ENCODE data around the gene SYNPO. TPM values are rescaled to one million over a fixed set of nuclear protein-coding genes. Genes with fewer than 3 reads are reported as not detected.

Gene SYNPO
- total and polyA plus RNA-seq, 5 donors = 552 to 675 (median 598) TPM

DNA sequence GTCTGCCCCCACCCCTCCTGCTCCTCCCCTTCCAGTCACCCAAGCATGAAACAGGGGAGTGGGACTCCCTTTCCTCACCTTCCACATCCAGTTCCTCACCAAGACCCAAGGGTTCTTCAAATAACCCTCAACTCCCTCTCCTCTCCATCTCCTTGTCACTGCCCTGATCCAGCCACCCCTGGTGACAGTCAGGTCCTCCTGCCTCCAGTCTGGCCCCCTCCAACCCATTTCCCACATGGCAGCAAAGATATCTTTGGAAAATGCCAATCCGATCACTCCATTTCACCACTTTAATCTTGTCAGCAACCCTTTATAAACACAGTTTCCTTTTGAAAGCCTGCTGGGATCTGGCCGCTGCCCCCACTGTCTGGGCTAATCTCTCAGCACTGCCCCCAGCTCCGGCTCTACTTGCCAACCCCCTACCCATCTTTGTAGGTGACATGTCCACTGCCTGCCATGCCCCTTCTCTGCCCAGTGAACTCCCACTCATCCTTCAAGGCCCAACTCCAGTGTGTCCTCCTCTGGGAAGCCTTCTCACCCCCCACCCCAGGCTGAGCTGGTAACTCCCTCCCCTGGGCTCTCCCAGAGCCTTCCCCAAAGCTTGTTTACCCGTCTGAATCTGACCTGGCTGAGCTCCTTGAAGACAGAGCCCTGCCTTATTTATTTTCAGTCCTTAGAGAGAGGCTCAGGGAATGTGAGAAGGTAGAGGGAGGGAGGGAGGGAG lies 19.8 kb downstream of the SYNPO start:
- Histone ChIP-seq H3K27me3 (ENCODE audit: control insufficient read depth, insufficient read depth) (no peaks in the 10 kb centered on the region), H3K4me1 (ENCODE audit: control insufficient read depth, insufficient read depth, low read length) (peaks cover 13% of the 10 kb centered on the region), H3K9me3 (ENCODE audit: control insufficient read depth, low read length) (no peaks in the 10 kb centered on the region), H3K4me3 (ENCODE audit: low read length) (no peak overlapping the region), H3K27ac (ENCODE audit: low read length) (peak overlapping the region; percentile 40)
- peak in 1 of 3 donors; percentile 60 for DNase-seq
- no peak for ATAC-seq
- intact Hi-C loops (cut with DNase I) = no loop called here
- 29% methylated on average over 4 of the region's 4 CpGs for WGBS

DNA sequence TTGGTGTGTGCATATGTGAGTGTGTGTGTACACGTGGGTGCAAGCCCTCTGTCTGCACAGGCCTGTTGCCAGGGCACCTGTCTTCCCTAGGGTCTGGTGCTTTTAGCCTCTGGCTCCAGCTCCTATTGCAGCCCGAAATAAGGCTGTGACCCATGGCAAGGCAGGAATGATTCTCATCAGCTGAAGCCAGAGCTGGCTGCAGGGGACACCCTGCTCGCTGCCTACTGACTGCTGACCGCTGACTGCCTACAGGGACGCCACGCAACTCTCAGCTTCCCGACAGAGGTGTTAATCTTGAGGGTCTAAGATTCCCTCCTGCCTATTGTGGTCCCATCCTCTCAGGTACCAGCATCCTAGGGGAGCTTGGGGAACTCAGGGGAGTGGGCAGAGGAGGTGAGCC lies 20.6 kb downstream of the SYNPO start, which contains the start of gene MYOZ3:
TSS of gene MYOZ3 (plus strand) at position 166 of the 400 bp plus-strand sequence. CDS start 1,691 bp downstream, outside the sequence.
- no peak within 1 kb of the TSS for H3K4me3 ChIP-seq (ENCODE audit: low read length)
- no peaks in the 10 kb centered on the region for H3K9me3 ChIP-seq (ENCODE audit: control insufficient read depth, low read length)
- 69% methylated on average over 7 of the region's 7 CpGs for WGBS
- H3K27me3 ChIP-seq (ENCODE audit: control insufficient read depth, insufficient read depth) = no peaks in the 10 kb centered on the region
- ATAC-seq (no peak), DNase-seq (peak in 1 of 3 donors; percentile 48)
- intact Hi-C loops (cut with DNase I) = no loop called here
- peaks cover 13% of the 10 kb centered on the region for H3K4me1 ChIP-seq (ENCODE audit: control insufficient read depth, insufficient read depth, low read length)
- peak within 1 kb of the TSS; percentile 40 for H3K27ac ChIP-seq (ENCODE audit: low read length)

DNA sequence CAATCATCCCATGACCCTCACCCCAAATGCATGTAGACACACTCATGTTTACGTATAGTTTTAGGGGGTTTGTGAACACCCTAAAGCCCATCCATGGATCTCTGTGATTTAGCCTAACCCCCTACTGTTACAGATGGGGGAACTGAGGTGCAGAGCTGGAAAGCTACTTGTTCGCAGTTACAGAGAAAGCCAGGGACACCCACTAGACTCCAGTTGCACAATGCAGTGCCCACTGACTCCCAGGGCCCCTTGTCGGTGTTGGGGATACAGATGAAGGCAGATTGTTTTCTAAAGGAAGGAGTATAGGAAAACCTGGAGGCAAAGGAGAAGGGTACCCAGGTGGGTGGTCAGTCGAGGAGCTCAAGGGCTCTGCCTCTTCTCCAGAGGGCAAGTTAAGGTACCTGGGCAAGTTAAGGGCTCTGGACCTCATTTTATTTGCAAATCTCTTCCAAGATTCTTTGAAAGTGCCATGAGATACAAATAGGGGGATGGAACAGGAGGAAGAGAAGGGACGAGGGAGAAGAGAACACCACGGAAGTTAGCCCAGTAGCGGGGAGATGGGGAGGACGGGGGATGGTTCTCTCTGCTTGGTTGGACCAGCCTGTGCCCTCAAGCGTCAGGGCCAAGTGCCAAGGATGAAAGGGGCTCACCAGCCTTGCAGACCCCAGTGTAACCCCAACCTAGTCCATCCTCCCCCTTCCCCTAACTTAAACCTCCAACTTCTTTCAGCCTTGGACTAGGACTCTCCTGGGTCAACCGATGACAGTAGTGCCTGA lies 21.5 kb downstream of the SYNPO start:
- Histone ChIP-seq H3K9me3 (ENCODE audit: control insufficient read depth, low read length) (no peaks in the 10 kb centered on the region), H3K4me3 (ENCODE audit: low read length) (no peak overlapping the region), H3K4me1 (ENCODE audit: control insufficient read depth, insufficient read depth, low read length) (peaks cover 13% of the 10 kb centered on the region), H3K27me3 (ENCODE audit: control insufficient read depth, insufficient read depth) (no peaks in the 10 kb centered on the region), H3K27ac (ENCODE audit: low read length) (no peak overlapping the region)
- DNase-seq = no peak
- 91% methylated on average over 10 of the region's 10 CpGs for WGBS
- intact Hi-C loops (cut with DNase I) = no loop called here
- no peak for ATAC-seq

DNA sequence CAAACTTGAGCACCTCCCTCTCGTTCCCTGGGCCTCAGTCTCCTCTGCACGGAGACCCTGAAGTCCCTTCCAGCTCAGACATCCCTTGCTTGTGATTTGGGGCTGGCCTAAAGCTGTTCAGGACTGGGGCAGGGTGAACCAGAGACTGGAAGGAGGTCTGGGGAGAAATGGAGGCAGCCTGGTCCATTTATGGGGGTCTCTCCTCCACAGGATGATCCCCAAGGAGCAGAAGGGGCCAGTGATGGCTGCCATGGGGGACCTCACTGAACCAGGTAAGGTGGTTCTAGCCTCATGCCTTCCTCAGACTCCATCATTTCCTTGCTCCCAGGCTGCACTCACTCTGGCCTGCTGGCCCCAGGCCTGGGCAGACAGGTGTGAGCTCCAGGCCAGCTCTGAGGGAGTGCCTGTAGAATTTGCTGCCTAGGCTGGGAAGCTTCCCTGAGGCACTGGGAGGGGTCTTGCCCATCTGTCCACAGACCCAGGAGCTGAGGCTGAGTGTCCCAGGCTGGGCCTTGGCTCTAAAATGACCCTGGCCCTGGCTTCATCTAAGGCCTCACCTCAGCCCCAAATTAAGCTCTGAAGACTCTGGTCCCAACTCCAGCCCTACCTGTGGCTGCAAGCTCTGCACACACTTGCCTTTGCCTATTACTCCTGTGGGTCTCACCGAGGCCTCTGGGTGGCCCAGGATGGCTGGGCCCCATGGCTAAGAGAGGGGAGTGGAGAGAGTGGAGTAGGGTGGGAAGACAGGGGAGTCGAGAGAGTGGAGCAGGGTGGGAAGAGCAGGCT lies 22.5 kb downstream of the SYNPO start:
- no peak for DNase-seq

DNA sequence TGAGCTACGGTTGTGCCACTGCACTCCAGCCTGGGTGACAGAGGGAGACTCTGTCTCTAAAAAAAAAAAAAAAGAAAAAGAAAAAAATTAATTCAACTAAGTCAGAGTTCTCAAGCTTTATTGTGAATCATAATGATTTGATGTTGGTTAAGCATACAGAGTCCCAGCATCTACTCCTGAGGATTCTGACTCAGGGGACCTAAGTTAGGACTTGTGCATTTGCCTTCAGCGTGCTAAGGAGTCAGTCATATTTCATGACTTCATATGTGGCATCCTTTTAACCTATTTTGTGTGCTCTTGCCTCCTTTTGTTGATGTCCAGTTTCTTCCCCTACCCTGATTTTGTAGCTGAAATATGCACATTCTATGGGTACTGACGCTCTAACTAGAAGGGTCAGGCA lies 23.5 kb downstream of the SYNPO start:
- Histone ChIP-seq H3K27me3 (ENCODE audit: control insufficient read depth, insufficient read depth) (no peaks in the 10 kb centered on the region), H3K27ac (ENCODE audit: low read length) (no peak overlapping the region), H3K4me3 (ENCODE audit: low read length) (no peak overlapping the region), H3K9me3 (ENCODE audit: control insufficient read depth, low read length) (no peaks in the 10 kb centered on the region), H3K4me1 (ENCODE audit: control insufficient read depth, insufficient read depth, low read length) (peaks cover 7% of the 10 kb centered on the region)
- WGBS = 93% methylated on average over 3 of the region's 3 CpGs
- DNase-seq (no peak), ATAC-seq (no peak)
- intact Hi-C loops (cut with DNase I) = no loop called here

More for the DNA sequence above, 22.5 kb downstream of the SYNPO start:
- no peaks in the 10 kb centered on the region for H3K9me3 ChIP-seq (ENCODE audit: control insufficient read depth, low read length)
- H3K4me3 ChIP-seq (ENCODE audit: low read length) = no peak overlapping the region
- no peak for ATAC-seq
- no peaks in the 10 kb centered on the region for H3K27me3 ChIP-seq (ENCODE audit: control insufficient read depth, insufficient read depth)
- H3K4me1 ChIP-seq (ENCODE audit: control insufficient read depth, insufficient read depth, low read length) = peaks cover 13% of the 10 kb centered on the region
- intact Hi-C loops (cut with DNase I) = no loop called here
- WGBS = 80% methylated on average over 4 of the region's 4 CpGs
- H3K27ac ChIP-seq (ENCODE audit: low read length) = no peak overlapping the region

DNA sequence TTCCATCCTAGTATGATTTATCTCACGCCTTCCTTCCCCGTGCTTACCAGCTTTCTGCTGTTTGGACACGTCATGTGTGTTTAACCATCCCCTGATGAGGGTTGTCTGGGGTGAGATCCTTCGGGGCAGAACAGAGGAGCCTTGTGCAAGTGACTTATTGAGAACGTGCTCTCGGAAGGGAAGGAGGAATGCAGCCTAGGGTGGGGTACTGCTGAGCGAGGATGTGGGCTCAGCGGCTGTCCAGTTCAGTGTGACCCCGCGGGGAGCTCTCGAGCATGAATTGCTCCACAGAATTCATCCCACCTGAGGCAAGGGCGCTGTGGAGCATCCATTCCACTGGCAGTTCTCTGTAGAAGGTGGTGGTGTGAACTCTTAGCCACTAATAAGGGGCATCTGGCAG lies 24.6 kb downstream of the SYNPO start:
- H3K27me3 ChIP-seq (ENCODE audit: control insufficient read depth, insufficient read depth) = no peaks in the 10 kb centered on the region
- ATAC-seq (no peak), DNase-seq (no peak)
- intact Hi-C loops (cut with DNase I) = no loop called here
- H3K9me3 ChIP-seq (ENCODE audit: control insufficient read depth, low read length) = no peaks in the 10 kb centered on the region
- H3K27ac ChIP-seq (ENCODE audit: low read length) = no peak overlapping the region
- WGBS = 74% methylated on average over 12 of the region's 12 CpGs
- peaks cover 1% of the 10 kb centered on the region for H3K4me1 ChIP-seq (ENCODE audit: control insufficient read depth, insufficient read depth, low read length)
- H3K4me3 ChIP-seq (ENCODE audit: low read length) = no peak overlapping the region

DNA sequence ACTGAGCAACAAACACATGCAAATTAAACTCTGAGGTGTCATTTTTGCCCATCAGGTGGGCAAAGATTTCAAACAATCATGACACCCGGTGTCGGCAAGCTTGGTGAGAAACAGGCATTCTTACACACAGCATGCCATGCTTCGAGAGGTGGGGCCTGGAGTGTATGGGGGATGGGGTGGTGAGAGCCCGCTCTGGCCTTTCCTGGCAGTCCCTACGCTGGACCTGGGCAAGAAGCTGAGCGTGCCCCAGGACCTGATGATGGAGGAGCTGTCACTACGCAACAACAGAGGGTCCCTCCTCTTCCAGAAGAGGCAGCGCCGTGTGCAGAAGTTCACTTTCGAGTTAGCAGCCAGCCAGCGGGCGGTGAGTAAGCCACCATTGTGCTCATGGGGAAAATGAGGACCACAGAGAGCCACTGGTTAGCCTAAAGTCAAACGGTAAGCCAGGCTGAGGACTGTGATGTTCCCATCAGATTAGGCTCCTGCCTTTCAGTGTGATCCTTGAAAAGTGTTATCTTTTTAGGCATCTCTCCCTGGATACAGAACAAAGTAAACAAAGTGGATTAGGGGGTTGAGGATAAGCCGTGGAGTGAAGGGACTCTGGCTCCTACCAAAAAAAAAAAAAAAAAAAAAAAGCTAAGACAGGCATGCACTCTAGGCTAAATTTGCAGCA lies 30.0 kb downstream of the SYNPO start:
- Histone ChIP-seq H3K4me3 (ENCODE audit: low read length) (no peak overlapping the region), H3K27ac (ENCODE audit: low read length) (no peak overlapping the region), H3K9me3 (ENCODE audit: control insufficient read depth, low read length) (no peaks in the 10 kb centered on the region), H3K27me3 (ENCODE audit: control insufficient read depth, insufficient read depth) (no peaks in the 10 kb centered on the region), H3K4me1 (ENCODE audit: control insufficient read depth, insufficient read depth, low read length) (peaks cover 10% of the 10 kb centered on the region)
- no peak for DNase-seq
- WGBS = 86% methylated on average over 14 of the region's 14 CpGs
- ATAC-seq = no peak
- intact Hi-C loops (cut with DNase I) = loop anchor here in 1 of 4 donors (5.0 to 10.0 kb wide), 2 partner anchors 108 to 216 kb away; no protein-coding TSS in a partner anchor

DNA sequence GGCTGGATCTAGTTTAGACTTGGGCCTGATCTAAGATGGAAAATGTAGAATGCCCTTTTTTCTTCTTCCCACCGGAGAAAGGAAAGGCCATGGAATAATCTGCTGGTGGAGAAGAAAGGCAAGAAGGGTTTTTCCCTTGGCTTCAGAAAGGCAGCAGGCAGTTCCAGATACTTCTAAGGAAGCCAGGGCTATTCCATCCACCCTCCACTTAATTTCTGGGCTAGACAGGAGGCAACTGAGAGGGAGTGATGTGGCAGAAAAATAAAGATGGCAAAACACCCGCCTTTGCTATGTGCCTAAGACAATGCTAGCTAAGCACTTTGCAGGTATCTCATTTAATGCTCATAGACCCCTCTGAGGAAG lies 30.5 kb downstream of the SYNPO start:
- Histone ChIP-seq H3K27me3 (ENCODE audit: control insufficient read depth, insufficient read depth) (no peaks in the 10 kb centered on the region), H3K4me1 (ENCODE audit: control insufficient read depth, insufficient read depth, low read length) (peaks cover 10% of the 10 kb centered on the region), H3K9me3 (ENCODE audit: control insufficient read depth, low read length) (no peaks in the 10 kb centered on the region), H3K27ac (ENCODE audit: low read length) (no peak overlapping the region), H3K4me3 (ENCODE audit: low read length) (peak overlapping the region; percentile 51)
- intact Hi-C loops (cut with DNase I) = loop anchor here in 1 of 4 donors (5.0 to 10.0 kb wide), 2 partner anchors 109 to 216 kb away; no protein-coding TSS in a partner anchor
- ATAC-seq (no peak), DNase-seq (no peak)
- 44% methylated on average over 2 of the region's 2 CpGs for WGBS

DNA sequence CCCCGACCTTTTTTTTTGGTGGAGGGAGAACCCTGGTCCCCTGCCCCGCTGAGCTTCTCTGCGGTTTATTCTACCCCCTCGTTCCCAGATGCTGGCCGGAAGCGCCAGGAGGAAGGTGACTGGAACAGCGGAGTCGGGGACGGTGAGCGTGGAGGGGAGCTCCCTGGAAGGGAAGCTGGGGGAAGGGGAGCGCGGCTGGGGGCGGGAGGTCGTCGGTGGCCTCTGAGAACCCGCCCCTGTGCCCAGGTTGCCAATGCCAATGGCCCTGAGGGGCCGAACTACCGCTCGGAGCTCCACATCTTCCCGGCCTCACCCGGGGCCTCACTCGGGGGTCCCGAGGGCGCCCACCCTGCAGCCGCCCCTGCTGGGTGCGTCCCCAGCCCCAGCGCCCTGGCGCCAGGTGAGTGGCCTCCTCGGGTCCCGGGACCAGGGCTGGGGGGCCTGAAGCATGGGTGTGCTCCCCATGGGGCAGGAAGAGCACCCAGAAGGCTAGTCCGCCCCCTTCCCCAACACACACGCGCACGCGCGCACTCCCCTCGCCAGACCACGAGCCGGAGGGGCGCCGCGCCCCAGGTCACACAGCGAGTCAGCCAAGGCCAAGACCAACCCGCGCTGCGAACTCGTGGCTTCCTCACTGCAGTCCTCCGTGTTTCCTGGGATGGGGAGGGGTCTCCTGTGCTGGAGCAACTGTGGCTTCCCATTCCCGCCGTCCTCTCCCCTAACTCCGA lies 31.2 kb downstream of the SYNPO start:
- no peak overlapping the region for H3K27ac ChIP-seq (ENCODE audit: low read length)
- H3K4me3 ChIP-seq (ENCODE audit: low read length) = peak overlapping the region; percentile 51
- no peaks in the 10 kb centered on the region for H3K27me3 ChIP-seq (ENCODE audit: control insufficient read depth, insufficient read depth)
- ATAC-seq (peak; percentile 1 to 43), DNase-seq (peak; percentile 41 to 78 (median 70))
- peaks cover 10% of the 10 kb centered on the region for H3K4me1 ChIP-seq (ENCODE audit: control insufficient read depth, insufficient read depth, low read length)
- WGBS = 3% methylated on average over 51 of the region's 51 CpGs
- H3K9me3 ChIP-seq (ENCODE audit: control insufficient read depth, low read length) = no peaks in the 10 kb centered on the region
- intact Hi-C loops (cut with DNase I) = loop anchor here in 1 of 4 donors (5.0 to 10.0 kb wide), 2 partner anchors 109 to 217 kb away; no protein-coding TSS in a partner anchor
